HEK293 (cell line): ENCODE results near the gene TMEM138.

Experiments
- CTCF ChIA-PET: fragments of 350-600 bp; formaldehyde crosslinking; extraction: SDS; loops from one replicate; lab custom pipeline; 2021; ENCODE audit warnings: antibody characterized with exemption; lab: Yijun Ruan, JAX
- POLR2A ChIA-PET: fragments of 300-600 bp; formaldehyde crosslinking; extraction: SDS; loops from one replicate; lab custom pipeline; 2020; ENCODE audit warnings: antibody characterized with exemption, inconsistent platforms; lab: Yijun Ruan, JAX
- H3K27ac ChIP-seq: fragments of 200-500 bp; sonication (Bioruptor generic); 2 replicates; pipeline ENCODE4 v1.5.1; 2014; ENCODE audit warnings: low read depth, low read length, control low read depth, inconsistent platforms; ENCODE audit errors: extremely low read depth
- H3K36me3 ChIP-seq, 2 experiments: fragments of 200-500 bp in 1 of 2; sonication (Bioruptor generic) in 1 of 2; 1 replicate in 1 of 2; 2 replicates in 1 of 2; pipeline ENCODE4 v1.5.1; 2014 to 2017; ENCODE audit warnings: inconsistent platforms in 2 of 2, low read length in 2 of 2; ENCODE audit not compliant: control insufficient read depth in 2 of 2, insufficient read depth in 1 of 2
- H3K4me1 ChIP-seq: fragments of 200-500 bp; sonication (Bioruptor generic); 2 replicates; pipeline ENCODE4 v1.5.1; 2014; ENCODE audit warnings: mild to moderate bottlenecking, low read length, inconsistent platforms; ENCODE audit not compliant: control insufficient read depth, insufficient read depth
- H3K4me3 ChIP-seq: 2 replicates; pipeline ENCODE4 v1.5.1; 2011; ENCODE audit warnings: low read depth, mild to moderate bottlenecking, control low read depth, low read length, moderate library complexity
- H3K9me3 ChIP-seq: fragments of 200-500 bp; sonication (Bioruptor generic); 2 replicates; pipeline ENCODE4 v1.5.1; 2014; ENCODE audit warnings: low read depth, low read length, inconsistent platforms; ENCODE audit not compliant: control insufficient read depth, insufficient read depth
- AEBP2 ChIP-seq: fragments of 450-650 bp; formaldehyde crosslinking; IDR thresholded peaks from 2 replicates; pipeline ENCODE4 v1.5.1; 2016; ENCODE audit warnings: missing biosample characterization, missing genetic modification characterization, borderline replicate concordance
- CTCF ChIP-seq: fragments of 450-650 bp; formaldehyde crosslinking; IDR thresholded peaks from 2 replicates; pipeline ENCODE4 v1.5.1; 2016; ENCODE audit warnings: missing biosample characterization, missing genetic modification characterization
- EGR2 ChIP-seq: fragments of 450-650 bp; formaldehyde crosslinking; IDR thresholded peaks from 2 replicates; pipeline ENCODE4 v1.5.1; 2016; ENCODE audit warnings: low read depth, missing biosample characterization, missing genetic modification characterization
- HOXA7 ChIP-seq: sonication (generic); formaldehyde crosslinking; IDR thresholded peaks from 2 replicates; pipeline ENCODE4 v1.8.1; 2022; ENCODE audit warnings: missing genetic modification reagents, borderline replicate concordance
- HOXC10 ChIP-seq: sonication (generic); formaldehyde crosslinking; IDR thresholded peaks from 2 replicates; pipeline ENCODE4 v1.8.1; 2023; ENCODE audit warnings: mild to moderate bottlenecking, missing genetic modification reagents
- SP7 ChIP-seq: fragments of 450-650 bp; formaldehyde crosslinking; IDR thresholded peaks from 2 replicates; pipeline ENCODE4 v1.5.1; 2016; ENCODE audit warnings: missing biosample characterization, missing genetic modification characterization
- WT1 ChIP-seq: fragments of 450-650 bp; formaldehyde crosslinking; IDR thresholded peaks from 2 replicates; pipeline ENCODE4 v1.5.1; 2016; ENCODE audit warnings: missing biosample characterization, missing genetic modification characterization
- YY1 ChIP-seq: fragments of 450-650 bp; formaldehyde crosslinking; IDR thresholded peaks from 2 replicates; pipeline ENCODE4 v1.5.1; 2018; ENCODE audit warnings: missing biosample characterization, missing genetic modification characterization
- ZBTB21 ChIP-seq: fragments of 450-650 bp; formaldehyde crosslinking; IDR thresholded peaks from 2 replicates; pipeline ENCODE4 v1.5.1; 2017; ENCODE audit warnings: missing biosample characterization, missing genetic modification characterization
- ZFP69B ChIP-seq: fragments of 450-650 bp; formaldehyde crosslinking; IDR thresholded peaks from 2 replicates; pipeline ENCODE4 v1.5.1; 2016; ENCODE audit warnings: missing biosample characterization, missing genetic modification characterization
- ZNF16 ChIP-seq: fragments of 450-650 bp; formaldehyde crosslinking; IDR thresholded peaks from 2 replicates; pipeline ENCODE4 v1.5.1; 2016; ENCODE audit warnings: low read depth, missing biosample characterization, missing genetic modification characterization
- ZNF280C ChIP-seq: fragments of 450-650 bp; formaldehyde crosslinking; IDR thresholded peaks from 2 replicates; pipeline ENCODE4 v1.5.1; 2016; ENCODE audit warnings: missing biosample characterization, missing genetic modification characterization
- ZNF280D ChIP-seq: fragments of 450-650 bp; formaldehyde crosslinking; IDR thresholded peaks from 2 replicates; pipeline ENCODE4 v1.5.1; 2016; ENCODE audit warnings: missing biosample characterization, missing genetic modification characterization
- ZNF449 ChIP-seq: fragments of 450-650 bp; formaldehyde crosslinking; IDR thresholded peaks from 2 replicates; pipeline ENCODE4 v1.5.1; 2017; ENCODE audit warnings: missing biosample characterization, mild to moderate bottlenecking, missing genetic modification characterization, moderate library complexity
- ZNF501 ChIP-seq: fragments of 450-650 bp; formaldehyde crosslinking; IDR thresholded peaks from 2 replicates; pipeline ENCODE4 v1.5.1; 2016; ENCODE audit warnings: missing biosample characterization, missing genetic modification characterization
- ZNF677 ChIP-seq: fragments of 450-650 bp; IDR thresholded peaks from 2 replicates; pipeline ENCODE4 v1.5.0; 2018; ENCODE audit warnings: missing biosample characterization, mild to moderate bottlenecking, missing genetic modification characterization, moderate library complexity
- ZNF707 ChIP-seq: fragments of 450-650 bp; formaldehyde crosslinking; IDR thresholded peaks from 2 replicates; pipeline ENCODE4 v1.5.1; 2016; ENCODE audit warnings: missing biosample characterization, missing genetic modification characterization

TMEM138 gene

GRCh38 chr11:61368646-61369045, 6.5 kb downstream of the TMEM138 start:
- no peaks in the 10 kb centered on the region for H3K9me3 ChIP-seq
- H3K4me1 ChIP-seq: no peaks in the 10 kb centered on the region
- no peak overlapping the region for H3K4me3 ChIP-seq
- TF ChIP-seq SP7: no peak
- no peak for TF ChIP-seq AEBP2 (tag by site-specific recombination)
- TF ChIP-seq ZNF280C (tag by site-specific recombination): no peak
- TF ChIP-seq EGR2 (tag by site-specific recombination): no peak
- TF ChIP-seq ZNF280D (tag by site-specific recombination): no peak
- TF ChIP-seq ZNF501 (tag by site-specific recombination): no peak
- TF ChIP-seq ZBTB21 (tag by site-specific recombination): no peak
- no peak for TF ChIP-seq ZFP69B (tag by site-specific recombination)
- no peak for TF ChIP-seq ZNF449
- no peak for TF ChIP-seq YY1 (tag by site-specific recombination)
- no peak for TF ChIP-seq ZNF707 (tag by site-specific recombination)
- no peak for TF ChIP-seq WT1 (tag by site-specific recombination)
- TF ChIP-seq HOXC10 (CRISPR knock-in tag): no peak
- no peak for TF ChIP-seq HOXA7
- no peak for TF ChIP-seq CTCF (tag by site-specific recombination)
- no peak for TF ChIP-seq ZNF677 (tag by site-specific recombination)
- no peak for TF ChIP-seq ZNF16 (tag by site-specific recombination)
- peaks cover 14 to 74% of the 10 kb centered on the region in 2 experiments for H3K36me3 ChIP-seq
- ChIA-PET CTCF (interaction anchor here (0.7 to 3.2 kb wide), 4 partner anchors 11 to 33 kb away, joined by 3 to 14 read pairs (median 4); no protein-coding TSS in a partner anchor), POLR2A (interaction anchor here (1.0 kb wide), 1 partner anchor 11 kb away, joined by 3 read pairs; no protein-coding TSS in a partner anchor)
- H3K27ac ChIP-seq: no peak overlapping the region
